NCI-H446 treated with DMSO at 0.1 percent for 48 hours (cell line): Measurements from ENCODE around the gene EAF2.
"Not testable (repeated sequence)": the region's sequence is repeated elsewhere in the genome, so short reads cannot be mapped to it uniquely, and the experiment has no call there.

ENCODE experiments used
- DNase-seq: peaks from one replicate; lab custom pipeline; 2025; lab: John Stamatoyannopoulos, UW

EAF2 gene

DNA sequence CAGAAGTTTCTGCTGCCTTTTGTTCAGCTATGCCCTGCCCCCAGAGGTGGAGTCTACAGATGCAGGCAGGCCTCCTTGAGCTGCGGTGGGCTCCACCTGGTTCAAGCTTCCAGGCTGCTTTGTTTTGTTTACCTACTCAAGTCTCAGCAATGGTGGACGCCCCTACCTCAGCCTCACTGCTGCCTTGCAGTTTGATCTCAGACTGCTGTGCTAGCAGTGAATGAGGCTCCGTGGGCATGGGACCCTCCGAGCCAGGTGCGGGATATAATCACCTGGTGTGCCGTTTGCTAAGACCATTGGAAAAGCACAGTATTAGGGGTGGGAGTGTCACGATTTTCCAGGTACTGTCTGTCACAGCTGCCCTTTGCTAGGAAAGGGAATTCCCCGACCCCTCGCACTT is 28.2 kb downstream of the EAF2 start:
- not testable (repeated sequence) for DNase-seq

DNA sequence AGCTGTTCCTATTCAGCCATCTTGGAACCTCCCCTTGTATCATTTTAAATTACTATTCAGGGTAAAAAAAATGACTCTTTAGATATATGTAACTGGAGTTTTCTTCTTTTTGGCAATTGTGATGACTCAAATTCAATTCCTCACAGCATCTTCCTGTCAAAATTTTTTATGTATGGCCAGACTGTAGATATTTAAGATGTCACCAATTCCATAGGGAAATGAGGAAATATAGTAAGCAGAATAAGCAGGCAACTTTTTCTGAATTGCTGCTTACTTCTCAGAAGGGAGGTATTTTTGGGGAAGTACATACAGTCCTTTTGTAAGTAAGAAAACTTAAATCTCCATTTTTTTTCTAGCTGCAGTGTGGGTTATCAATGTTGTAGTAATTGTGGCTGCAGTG is 28.8 kb downstream of the EAF2 start:
- no peak for DNase-seq

DNA sequence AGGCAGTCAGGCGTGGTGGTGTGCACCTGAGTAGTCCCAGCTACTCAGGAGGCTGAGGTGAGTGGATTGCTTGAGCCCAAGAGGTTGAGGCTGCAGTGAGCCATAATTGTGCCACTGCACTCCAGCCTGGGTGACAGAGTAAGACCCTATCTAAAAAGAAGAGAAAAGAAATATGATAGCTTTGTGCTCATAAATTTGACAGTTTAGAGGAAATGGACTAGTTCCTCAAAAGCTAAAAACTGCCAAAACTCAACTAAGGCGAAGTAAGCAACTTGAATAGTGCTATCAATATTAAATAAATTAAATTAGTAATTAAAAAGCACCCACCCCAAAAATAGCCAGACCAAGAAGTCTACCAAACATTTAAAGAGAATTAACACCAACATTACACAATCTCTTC is 34.7 kb downstream of the EAF2 start:
- no peak for DNase-seq

DNA sequence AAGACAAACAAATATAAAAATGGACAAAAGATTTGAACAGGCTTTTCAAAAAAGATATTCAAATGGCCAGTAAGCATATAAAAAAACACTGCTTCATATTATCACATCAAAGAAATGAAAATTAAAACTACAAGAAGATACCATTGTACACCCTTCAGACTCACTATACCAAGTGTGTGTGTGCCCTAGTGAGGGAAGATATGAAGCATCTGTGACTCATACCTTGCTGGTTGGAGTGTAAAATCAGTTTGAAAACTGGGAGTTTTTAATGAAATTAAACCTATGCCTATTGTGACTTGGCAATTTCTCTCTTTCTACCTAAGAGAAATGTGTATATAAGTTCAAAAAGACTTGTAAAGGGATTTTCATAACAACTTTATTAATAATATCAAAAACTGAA is 35.7 kb downstream of the EAF2 start:
- no peak for DNase-seq

DNA sequence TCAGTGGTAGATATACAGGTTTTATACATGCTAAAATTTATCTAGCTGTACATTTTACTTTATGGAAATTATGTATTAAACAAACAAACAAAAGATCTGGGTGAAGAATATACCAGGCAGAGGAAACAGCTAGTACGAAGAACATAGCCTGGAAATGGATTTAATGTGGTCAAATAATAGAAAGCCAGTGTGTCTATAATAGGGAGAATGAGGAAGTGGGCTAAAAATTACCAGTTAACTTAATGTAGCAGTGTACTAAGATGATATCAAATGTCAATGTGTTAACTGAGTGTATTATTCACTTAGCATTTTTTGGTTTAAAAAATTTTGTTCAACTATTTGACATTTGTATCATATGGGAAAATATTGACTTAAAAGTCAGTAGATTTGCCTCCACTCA is 36.4 kb downstream of the EAF2 start:
- no peak for DNase-seq

DNA sequence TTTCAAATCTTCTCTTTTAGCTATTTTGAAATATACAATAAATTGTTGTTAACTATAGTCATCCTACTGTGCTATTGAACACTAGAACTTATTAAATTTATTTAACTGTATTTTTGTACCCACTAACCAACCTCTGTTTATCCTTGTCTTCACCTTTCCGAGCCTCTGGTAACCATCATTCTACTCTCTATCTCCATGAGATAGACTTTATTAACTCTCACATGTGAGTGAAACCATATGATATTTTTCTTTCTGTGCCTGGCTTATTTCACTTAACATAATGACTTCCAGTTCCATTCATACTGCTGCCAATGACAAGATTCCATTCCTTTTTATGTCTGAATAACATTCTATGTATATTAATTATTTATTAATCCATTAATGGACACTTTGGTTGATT is 43.4 kb downstream of the EAF2 start:
- no peak for DNase-seq

DNA sequence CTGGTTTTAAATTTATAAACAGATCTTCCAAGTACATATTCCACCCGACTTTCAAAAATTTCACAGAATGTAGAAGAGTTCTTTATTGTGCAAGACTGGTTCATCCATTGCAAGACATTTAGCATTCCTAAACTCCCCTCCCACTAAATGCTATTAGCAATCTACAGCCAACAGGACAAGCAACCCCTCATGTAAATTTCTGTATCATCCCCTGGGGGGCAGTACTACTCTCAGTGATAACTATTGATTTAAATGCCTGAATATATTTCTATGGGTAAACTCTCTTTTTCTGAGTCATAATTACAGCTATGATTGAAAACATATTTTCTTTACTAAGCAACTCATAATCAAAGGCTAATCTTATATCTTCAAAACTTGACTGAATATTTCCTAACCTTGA is 48.5 kb downstream of the EAF2 start:
- DNase-seq, result peak; percentile 12

DNA sequence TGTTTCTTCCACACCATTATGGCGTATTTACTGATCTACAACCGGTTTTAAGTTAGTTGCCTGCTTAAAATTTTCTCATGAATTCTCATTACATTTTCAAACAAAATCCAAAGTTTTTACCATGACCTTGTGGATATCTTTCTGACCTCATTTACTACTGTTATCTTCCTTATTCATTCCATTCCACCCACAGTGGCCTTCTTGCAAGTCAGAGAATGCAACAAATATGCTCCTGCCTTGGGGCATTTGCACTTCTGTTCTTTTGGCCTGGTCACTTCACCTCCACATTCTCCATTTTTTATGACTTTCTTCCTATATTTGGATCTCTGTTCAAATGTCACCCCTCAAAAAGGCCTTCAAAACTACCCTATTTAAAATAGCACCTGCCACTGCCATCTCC is 50.4 kb downstream of the EAF2 start:
- DNase-seq, result no peak

DNA sequence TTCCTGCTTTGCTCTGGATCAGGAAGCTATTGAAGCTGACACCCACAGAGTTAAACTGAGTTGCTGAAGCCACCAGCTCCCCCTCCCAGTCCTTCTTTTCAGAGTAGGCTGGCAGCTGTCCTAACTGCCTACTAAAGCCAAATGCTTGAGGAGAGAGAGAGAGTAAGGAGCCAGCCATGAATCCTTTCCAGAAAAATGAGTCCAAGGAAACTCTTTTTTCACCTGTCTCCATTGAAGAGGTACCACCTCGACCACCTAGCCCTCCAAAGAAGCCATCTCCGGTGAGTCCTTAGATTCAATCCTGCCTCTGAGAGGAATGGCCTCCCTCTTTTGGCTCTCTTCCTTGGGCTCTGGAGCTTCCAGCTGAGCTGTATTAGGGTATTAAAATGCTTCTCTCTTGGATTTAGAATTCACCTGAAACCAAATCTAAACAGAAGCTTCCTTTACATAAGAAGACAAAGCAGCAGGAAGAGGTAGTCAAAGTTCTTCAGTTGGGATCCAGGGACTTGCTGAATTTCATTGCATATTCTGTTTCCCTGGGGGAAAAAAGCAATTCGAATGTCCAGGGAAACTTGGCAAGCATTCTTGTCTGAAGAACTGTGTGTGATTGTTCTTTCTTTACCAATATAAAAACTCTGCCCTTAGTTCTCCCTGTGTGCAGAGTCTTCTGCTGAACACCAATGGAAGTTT is 59.4 kb downstream of the EAF2 start, which contains the start of gene SLC15A2:
TSS of gene SLC15A2 (plus strand) at position 101 of the 690 bp plus-strand sequence. CDS start at position 177, 76 bp downstream.
- DNase-seq, result no peak

DNA sequence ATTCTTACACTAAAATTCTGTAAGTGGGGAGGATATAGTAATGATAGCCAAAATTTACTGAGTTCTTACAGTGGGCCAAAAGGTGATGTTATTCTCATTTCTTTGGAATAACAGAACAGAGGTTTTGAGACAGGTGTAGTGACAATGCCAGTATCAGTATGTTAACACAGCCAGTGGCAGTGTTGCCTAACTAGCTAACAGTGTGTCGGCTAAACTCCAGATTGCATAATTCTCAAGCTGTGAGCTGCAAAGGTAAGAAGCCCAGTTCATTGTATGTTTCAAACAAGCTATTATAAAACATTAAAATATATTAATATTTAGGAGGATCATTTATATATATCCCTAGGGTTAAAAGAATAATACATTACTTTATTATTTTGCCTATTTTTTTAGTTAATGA is 60.1 kb downstream of the EAF2 start:
- no peak for DNase-seq

DNA sequence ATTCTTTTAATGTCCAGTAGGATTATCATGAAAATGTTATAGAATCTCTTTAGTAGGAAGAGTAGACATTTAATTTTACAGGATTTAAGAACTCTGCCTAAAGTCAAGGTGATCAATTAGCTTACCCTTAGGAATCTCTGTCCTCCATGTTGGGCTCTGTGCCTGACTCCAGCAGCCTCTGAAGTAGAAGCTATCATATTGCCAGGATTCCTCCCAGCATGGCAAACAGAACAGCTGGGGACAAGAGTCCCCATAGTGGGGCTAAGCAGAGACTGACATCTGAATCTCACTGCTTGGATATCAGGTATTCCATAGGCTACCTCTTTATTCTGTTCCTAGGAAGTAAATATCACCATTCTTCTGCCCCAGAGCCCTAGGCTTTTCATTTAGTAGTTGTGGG is 60.7 kb downstream of the EAF2 start:
- DNase-seq, result no peak

DNA sequence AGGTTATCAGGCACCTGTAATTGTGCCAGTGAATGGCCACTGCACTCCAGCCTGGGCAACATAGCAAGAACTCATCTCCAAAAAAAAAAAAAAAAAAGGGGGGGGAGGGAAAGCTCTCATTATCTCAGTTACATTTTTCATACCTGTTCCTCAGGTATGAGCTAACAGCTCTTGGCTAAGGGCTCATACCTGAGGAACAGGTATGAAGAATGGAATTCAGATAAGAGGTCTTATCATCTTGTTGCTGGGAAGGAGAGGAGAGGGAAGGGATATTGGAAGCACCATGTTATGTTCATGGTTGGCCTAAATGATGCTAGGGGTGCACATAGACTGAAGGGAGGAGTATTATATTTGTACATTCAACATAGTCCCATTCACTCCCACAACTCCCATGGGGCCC is 61.8 kb downstream of the EAF2 start:
- DNase-seq, result no peak

DNA sequence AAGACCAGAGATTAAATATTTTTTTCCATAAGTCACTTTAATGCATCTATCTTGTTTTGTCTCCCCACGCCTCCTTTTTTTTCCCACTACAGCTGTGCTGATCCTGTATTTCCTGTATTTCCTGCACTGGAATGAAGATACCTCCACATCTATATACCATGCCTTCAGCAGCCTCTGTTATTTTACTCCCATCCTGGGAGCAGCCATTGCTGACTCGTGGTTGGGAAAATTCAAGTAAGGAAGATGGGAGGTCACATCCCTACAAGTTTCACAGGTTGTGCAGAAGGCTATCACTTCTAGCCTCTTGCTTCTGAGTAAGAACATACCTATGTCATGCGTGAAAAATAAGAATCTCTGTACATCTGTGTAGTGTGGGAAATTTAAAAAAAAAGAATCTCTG is 62.3 kb downstream of the EAF2 start:
- no peak for DNase-seq

DNA sequence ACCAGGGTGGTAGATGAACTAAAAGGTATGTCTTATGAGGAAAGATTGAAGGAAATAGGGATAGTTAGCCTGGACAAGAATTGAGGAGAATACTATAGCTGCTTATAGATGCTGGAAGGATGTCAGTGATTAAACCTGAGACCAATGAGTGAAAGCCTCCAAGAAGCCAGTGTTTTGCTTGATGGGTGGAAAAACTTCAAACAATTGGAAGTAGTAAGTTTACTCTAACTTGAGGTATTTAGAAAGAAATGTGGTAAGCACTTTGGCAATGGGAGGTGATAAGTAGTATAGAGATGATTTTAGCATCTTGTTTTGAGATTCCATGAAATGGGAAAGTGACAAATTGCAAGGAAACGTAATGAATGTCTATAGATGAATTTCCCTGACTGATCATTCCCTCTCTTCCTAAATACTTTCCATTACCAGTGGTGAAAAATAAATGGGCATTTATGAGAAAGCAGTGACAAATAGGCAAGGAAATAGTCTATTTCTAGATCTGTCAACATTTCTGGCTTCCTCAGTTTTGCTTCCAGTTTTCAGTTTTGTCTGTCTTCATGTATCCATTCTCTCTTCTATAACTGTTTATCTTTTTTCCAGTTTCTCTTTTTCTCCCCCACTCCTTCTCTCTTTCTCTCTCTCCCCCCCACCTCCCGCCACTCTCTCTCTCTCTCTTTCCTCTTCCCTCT is 78.4 kb downstream of the EAF2 start:
- no peak for DNase-seq

DNA sequence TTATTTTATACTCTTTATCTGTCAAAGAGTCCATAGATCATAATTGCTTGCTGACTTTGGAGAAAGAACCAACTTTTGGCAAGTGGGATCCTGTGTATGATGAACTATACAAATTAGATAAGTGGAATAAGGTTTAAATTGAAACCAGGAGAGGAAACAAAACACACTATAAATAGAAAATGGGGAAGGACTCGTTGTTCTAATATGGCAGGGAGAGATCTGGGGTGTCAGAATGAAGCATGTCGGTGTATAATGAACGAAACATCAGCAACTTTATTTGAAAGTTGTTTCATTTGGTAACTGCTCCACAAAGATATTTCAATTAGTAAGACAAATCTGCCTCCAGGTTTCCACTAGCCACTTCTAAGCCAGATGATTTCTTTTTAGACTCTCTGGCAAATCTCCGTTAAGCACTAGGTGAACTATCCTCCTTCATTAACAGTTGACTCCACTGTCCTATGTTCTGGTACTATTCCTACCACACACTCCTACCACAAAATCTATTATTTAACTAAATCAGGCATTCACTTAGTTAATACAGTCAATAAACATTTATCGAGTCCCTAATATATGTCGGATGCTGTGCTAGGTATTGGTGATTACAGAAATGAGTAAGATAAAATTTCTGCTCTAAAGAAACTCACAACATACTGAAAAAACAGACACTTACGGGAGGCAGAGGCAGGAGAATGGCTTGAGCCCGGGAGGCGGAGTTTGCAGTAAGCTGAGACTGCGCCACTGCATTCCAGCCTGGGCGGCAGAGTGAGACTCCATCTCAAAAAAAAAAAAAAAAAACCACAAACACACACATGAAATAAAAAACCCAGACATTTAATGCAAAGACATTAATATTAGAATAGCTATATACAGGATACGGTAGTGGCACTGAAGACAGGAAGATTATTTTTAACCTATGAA is 79.3 kb downstream of the EAF2 start:
- DNase-seq, result no peak

DNA sequence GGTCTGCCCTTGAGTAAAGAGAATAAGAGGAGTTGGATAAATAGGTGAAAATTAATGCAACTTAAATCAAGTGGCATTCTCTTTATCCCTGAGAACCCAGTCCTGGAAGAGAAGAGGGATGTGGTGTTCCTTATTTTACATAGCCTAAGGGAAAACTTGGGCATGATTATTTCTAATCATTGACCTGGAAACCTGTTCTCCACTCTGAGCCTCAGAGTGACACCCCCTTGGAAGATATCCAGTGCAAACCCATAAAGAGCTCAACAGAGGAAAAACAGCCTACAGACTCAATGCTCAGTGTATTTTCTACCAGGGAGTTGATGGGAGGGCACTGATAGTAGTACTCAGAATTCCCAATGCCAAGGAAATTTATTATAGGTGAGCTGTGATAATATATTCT is 81.2 kb downstream of the EAF2 start:
- no peak for DNase-seq

DNA sequence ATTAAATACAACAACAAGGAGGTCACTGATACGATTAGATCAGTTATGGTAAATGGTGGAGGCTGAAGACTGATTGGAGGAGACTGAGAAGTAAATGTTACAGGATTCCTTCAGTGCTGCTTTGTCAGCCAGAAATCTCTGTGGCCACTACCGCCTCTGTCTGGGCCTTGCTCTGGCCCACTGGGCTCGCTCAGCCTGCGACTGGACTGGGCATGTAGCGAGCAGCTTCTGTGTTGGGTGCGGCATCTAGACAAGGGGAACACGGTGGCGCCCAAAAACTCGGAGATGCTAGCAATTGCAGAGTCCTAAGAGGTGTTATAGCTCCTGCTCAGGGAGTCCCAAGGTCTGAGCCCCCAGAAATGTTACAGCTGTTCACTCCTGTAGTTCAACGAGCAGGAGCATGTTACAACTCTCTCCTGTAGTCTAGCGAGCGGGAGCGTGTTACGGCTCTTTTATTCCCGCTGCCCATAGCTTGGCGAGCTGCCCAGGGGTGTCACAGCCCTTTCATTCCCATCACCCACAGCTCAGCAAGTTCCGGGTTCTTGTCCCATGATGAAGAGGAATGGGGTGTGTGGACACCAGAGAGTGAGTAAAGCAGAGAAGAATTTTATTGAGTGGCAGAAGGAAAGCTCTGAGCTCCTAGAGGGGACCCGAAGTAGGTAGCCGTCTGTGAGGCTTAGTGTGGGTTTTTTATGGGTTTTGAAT is 83.9 kb downstream of the EAF2 start:
- DNase-seq, result no peak

DNA sequence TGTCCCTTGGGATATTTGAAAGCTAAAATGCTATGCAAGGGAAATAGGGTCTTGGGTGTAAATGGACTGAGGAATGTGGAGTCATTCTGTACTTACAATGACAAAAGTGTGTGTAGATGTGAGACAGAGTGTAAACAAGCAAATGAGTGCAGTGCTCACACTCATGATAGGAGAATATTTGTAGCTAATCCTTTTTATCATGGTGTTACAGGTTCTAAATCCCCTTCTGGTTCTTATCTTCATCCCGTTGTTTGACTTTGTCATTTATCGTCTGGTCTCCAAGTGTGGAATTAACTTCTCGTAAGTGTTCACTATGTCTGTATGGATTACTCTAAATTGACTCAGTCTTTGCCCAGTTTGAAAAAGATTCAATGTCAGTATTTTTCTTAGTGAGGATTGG is 89.7 kb downstream of the EAF2 start:
- DNase-seq, result no peak

DNA sequence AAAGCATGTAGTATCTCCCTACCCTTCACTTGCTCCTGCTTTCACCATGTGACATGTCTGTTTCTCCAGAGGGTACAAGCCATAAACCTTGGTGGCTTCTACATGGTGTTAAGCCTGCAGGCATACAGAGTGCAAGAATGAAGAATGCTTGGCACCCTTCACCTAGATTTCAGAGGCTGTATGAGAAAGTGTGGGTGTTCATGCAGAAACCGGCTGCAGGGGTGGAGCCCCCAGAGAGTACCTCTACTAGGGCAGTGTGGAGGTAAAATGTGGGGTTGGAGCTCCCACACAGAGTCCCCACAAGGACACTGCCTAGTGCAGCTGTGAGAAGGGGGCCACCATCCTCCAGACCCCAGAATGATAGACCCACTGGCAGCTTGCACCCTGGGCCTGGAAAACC is 91.4 kb downstream of the EAF2 start:
- no peak for DNase-seq
